Endothelial cell (in vitro differentiated cells): ENCODE measurements around the gene NXPH3. TPM values are rescaled to one million over a fixed set of nuclear protein-coding genes. Genes with fewer than 3 reads are reported as not detected.

Source experiments
- DNase-seq: peaks from one replicate; pipeline ENCODE4 v3.0.0; 2021; ENCODE audit warnings: low spot score
- H3K27ac Mint-ChIP-seq: one replicate; pipeline ENCODE4 v1.8.0; 2021; ENCODE audit warnings: mixed read lengths, inconsistent platforms; ENCODE audit not compliant: unreplicated experiment
- H3K27me3 Mint-ChIP-seq: one replicate; pipeline ENCODE4 v1.8.0; 2021; ENCODE audit warnings: mild to moderate bottlenecking, moderate library complexity, mixed read lengths, inconsistent platforms; ENCODE audit not compliant: unreplicated experiment
- H3K36me3 Mint-ChIP-seq: one replicate; pipeline ENCODE4 v1.8.0; 2021; ENCODE audit warnings: mild to moderate bottlenecking, low read depth, mixed read lengths, inconsistent platforms; ENCODE audit not compliant: unreplicated experiment
- H3K4me1 Mint-ChIP-seq: one replicate; pipeline ENCODE4 v1.8.0; 2021; ENCODE audit warnings: mild to moderate bottlenecking, mixed read lengths, inconsistent platforms; ENCODE audit not compliant: unreplicated experiment
- H3K4me3 Mint-ChIP-seq: one replicate; pipeline ENCODE4 v1.8.0; 2021; ENCODE audit warnings: mild to moderate bottlenecking, mixed read lengths, inconsistent platforms; ENCODE audit not compliant: unreplicated experiment
- H3K9me3 Mint-ChIP-seq: one replicate; pipeline ENCODE4 v1.8.0; 2021; ENCODE audit warnings: mixed read lengths, inconsistent platforms; ENCODE audit not compliant: unreplicated experiment
- total RNA-seq: library from RNA; stranded (reverse); fragmentation: NEBNext Ultra II Directional; extraction: Animal tissue kit (Norgen Biotek cat#: 25700); gene quantifications from one replicate; pipeline ENCODE4 v1.2.1, GENCODE V29; 2021; ENCODE audit not compliant: unreplicated experiment
- TF ChIP-seq, protein P1 (sequence below): fragments of 200-600 bp; sonication (generic); IDR thresholded peaks from one replicate; pipeline ENCODE4 v1.5.0; 2021; ENCODE audit warnings: antibody characterized with exemption; ENCODE audit not compliant: unreplicated experiment

NXPH3 gene
- total RNA-seq, 1 donor from 2014 or later: 6.6 TPM

DNA sequence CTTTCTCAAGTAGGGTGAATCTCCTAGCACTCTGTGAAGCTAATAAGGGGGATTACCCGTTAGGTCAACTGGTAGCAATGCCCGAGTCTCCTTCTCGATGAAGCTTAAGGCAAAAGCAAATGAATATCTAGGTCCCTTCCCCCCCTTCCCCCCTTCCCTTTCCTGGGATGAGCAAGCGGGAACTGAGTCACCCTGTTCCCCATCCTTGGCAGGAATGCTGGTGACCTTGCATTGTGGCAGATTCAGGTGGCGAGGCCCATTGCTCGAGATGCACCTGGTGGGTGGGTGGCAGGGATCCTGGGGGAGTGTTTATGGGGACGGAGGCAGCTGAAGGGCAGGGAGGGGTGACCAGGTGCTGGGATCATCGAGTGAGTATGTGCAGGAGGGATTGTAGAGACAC lies 7.1 kb downstream of the NXPH3 start:
- Mint-ChIP-seq H3K9me3 (no peaks in the 10 kb centered on the region), H3K36me3 (no peaks in the 10 kb centered on the region), H3K4me1 (peaks cover 1% of the 10 kb centered on the region), H3K27me3 (peaks cover 15% of the 10 kb centered on the region), H3K27ac (no peak overlapping the region), H3K4me3 (no peak overlapping the region)
- DNase-seq: no peak
- TF ChIP-seq, protein P1, sequence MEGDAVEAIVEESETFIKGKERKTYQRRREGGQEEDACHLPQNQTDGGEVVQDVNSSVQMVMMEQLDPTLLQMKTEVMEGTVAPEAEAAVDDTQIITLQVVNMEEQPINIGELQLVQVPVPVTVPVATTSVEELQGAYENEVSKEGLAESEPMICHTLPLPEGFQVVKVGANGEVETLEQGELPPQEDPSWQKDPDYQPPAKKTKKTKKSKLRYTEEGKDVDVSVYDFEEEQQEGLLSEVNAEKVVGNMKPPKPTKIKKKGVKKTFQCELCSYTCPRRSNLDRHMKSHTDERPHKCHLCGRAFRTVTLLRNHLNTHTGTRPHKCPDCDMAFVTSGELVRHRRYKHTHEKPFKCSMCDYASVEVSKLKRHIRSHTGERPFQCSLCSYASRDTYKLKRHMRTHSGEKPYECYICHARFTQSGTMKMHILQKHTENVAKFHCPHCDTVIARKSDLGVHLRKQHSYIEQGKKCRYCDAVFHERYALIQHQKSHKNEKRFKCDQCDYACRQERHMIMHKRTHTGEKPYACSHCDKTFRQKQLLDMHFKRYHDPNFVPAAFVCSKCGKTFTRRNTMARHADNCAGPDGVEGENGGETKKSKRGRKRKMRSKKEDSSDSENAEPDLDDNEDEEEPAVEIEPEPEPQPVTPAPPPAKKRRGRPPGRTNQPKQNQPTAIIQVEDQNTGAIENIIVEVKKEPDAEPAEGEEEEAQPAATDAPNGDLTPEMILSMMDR: no peak

DNA sequence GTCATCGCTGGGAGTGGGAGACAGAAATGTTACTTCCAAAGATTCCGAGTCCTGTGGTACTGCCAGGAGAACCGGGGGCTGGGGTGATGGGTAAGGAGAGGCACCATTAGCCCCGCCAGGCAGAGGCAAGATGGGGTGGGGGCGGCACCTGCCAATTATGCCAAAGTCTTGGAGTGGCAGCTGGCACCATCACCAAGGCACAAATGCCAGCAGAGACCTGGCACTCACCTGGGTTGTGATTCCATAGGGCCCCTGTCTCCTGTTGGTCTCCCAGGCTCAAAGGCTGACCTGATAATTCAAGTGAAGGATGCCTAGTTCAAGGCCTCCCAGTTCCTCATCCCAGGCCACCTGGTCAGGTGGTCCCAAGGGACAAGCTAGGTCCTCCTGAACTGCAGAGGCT lies 7.6 kb downstream of the NXPH3 start:
- Mint-ChIP-seq H3K4me1 (peaks cover 1% of the 10 kb centered on the region), H3K27ac (no peak overlapping the region), H3K9me3 (no peaks in the 10 kb centered on the region), H3K4me3 (no peak overlapping the region), H3K36me3 (no peaks in the 10 kb centered on the region), H3K27me3 (peaks cover 15% of the 10 kb centered on the region)
- TF ChIP-seq, protein P1: no peak
- DNase-seq: no peak

- H3K4me3 Mint-ChIP-seq: no peak overlapping the region
- H3K9me3 Mint-ChIP-seq: no peaks in the 10 kb centered on the region
- no peaks in the 10 kb centered on the region for H3K36me3 Mint-ChIP-seq
- H3K27me3 Mint-ChIP-seq: peaks cover 20% of the 10 kb centered on the region
- H3K27ac Mint-ChIP-seq: no peak overlapping the region
- DNase-seq: no peak
- peaks cover 3% of the 10 kb centered on the region for H3K4me1 Mint-ChIP-seq
- TF ChIP-seq, protein P1: no peak
These were observed 8.2 kb downstream of the NXPH3 start for GRCh38 chr17:49583889-49584288.

GRCh38 chr17:49585422-49586027 lies 9.9 kb downstream of the NXPH3 start:
- no peak overlapping the region for H3K27ac Mint-ChIP-seq
- H3K9me3 Mint-ChIP-seq: no peaks in the 10 kb centered on the region
- H3K4me1 Mint-ChIP-seq: peaks cover 3% of the 10 kb centered on the region
- H3K4me3 Mint-ChIP-seq: no peak overlapping the region
- TF ChIP-seq, protein P1: peak; percentile 54
- H3K27me3 Mint-ChIP-seq: peaks cover 19% of the 10 kb centered on the region
- no peaks in the 10 kb centered on the region for H3K36me3 Mint-ChIP-seq
- peak; percentile 49 for DNase-seq

DNA sequence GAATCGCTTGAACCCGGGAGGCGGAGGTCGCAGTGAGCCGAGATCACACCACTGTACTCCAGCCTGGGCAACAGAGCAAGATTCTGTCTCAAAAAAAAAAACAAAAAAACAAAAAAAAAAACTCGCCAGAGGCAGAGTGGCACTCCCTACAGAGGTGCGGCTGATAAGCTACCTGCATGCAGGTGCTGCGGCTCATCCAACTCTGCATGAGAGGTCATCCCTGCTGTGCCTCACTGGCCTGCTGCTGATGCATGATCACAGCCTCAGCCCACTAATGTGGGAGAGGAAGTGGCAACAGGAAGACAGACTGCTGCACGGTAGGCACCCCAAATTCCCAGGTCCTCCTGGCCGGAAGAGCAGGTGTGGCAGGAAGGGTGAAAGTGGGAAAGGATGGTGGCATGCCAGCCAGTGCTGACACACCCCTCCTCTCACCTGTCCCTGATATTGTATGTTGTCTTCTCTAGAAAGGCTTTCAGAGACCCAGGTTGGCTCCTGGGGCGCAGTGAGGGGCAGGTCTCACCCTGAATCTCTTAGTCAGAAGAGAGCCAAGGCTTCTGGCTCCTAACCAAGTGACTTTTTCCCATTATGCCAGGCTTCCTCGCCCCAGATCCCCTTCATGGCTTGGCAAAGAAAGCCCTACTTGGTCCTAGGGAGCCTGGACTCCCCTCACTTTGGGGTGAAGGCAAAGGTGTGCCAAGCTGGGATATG lies 11.8 kb downstream of the NXPH3 start:
- no peak for DNase-seq
- H3K9me3 Mint-ChIP-seq: no peaks in the 10 kb centered on the region

More for the DNA sequence above, 11.8 kb downstream of the NXPH3 start:
- Mint-ChIP-seq H3K27ac (no peak overlapping the region), H3K36me3 (peaks cover 10% of the 10 kb centered on the region), H3K4me3 (no peak overlapping the region), H3K4me1 (peaks cover 8% of the 10 kb centered on the region), H3K27me3 (peaks cover 20% of the 10 kb centered on the region)
- TF ChIP-seq, protein P1: no peak
